Fibroblast of skin of right quadriceps (primary cell): ENCODE measurements around the gene BMF.
"Not testable (repeated sequence)": the region's sequence is repeated elsewhere in the genome, so short reads cannot be mapped to it uniquely, and the experiment has no call there.

Experiments used
- DNase-seq: peaks from one replicate; pipeline ENCODE4 v3.0.0-alpha.2; 2013

The BMF gene

GRCh38 chr15:40087991-40088928, 20.4 kb downstream of the BMF start:
- DNase-seq, result no peak

GRCh38 chr15:40087068-40087810, 21.4 kb downstream of the BMF start:
- peak; percentile 48 for DNase-seq

DNA sequence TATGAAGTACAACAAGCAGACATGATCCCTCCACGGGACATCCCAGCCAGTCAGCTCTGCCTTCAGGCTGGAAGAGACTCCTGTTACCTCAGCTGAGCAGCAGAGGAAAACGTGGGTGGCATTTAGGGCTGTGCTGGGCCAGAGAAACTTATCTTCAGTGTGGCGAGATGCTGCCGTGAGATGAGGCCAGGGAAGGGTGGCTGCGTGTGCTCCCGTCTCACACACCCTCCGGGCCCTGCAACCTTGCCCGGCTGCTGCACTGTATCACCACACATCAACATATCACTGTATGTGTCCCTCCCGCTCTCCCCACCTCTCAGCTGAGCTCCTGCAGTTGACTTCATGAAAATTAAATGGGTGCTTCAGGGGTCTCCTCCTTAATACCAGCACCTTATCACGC, 23.4 kb downstream of the BMF start:
- DNase-seq, result no peak

DNA sequence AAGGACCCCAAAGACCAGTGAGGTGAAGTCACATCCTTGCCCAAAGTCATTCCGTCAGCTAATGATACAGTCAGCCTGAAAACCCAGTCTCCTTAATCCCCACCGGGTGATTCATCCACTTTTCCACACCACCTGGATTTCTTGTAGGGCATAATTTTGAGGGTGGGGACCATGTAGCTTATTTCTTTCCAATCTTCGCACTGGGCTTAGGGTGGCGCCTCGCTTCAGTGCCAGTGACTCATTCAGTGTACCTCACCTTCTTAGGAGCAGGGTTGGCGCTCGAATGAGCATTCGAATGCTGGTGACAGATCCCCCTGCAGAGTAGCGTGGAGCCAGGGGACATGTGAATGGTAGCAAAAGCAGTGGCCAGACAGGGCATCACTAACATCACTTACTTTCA, 24.0 kb downstream of the BMF start:
- DNase-seq, result no peak

- DNase-seq, result no peak
These were observed 26.3 kb downstream of the BMF start for GRCh38 chr15:40082195-40082883.

- DNase-seq, result peak; percentile 66
These were observed 26.9 kb downstream of the BMF start for GRCh38 chr15:40081691-40082194.

GRCh38 chr15:40080847-40081246, 27.8 kb downstream of the BMF start:
- DNase-seq, result no peak

- DNase-seq, result no peak
These were observed 28.6 kb downstream of the BMF start for GRCh38 chr15:40080104-40080503.

GRCh38 chr15:40079456-40079855, 29.2 kb downstream of the BMF start:
- no peak for DNase-seq

DNA sequence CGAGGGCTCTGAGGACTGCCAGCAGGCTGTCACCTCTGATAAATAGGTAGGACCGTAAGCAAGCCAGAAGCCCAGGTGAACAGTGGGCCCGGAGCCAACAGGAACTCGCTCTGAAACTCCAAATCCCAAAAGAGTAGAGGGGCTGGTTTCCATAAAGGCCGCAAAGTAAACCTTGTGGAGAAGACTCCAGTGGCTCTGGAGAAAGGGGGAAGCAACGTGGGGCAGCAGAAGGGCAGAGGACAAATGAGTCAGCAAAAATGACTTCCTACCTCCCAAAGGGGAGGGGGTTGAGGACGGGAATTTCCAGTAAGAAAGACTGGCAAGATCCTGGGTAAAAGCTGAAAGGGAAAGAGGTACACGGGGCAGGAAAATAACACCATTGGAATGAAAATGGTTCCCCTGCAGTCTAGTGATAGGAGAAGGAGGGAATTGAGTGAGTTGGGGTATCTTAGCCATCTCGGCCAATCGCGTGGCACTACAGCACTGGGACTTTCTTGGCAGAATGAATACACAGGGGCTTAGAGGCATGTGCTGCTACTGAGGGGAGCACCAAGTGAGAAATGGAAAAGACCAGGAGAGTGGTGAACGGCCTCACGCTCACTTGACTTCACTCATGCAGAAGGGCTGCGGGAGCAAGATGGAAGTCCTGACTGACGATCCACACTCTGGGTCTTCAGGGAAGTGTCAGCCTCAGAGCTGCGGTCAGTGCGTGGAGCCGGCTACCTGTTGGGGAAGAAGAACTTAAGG, 33.2 kb downstream of the BMF start:
- DNase-seq, result no peak

GRCh38 chr15:40074656-40075055, 34.0 kb downstream of the BMF start:
- not testable (repeated sequence) for DNase-seq

- not testable (repeated sequence) for DNase-seq
These were observed 34.8 kb downstream of the BMF start for GRCh38 chr15:40073716-40074490.

- DNase-seq, result no peak
These were observed 36.3 kb downstream of the BMF start for GRCh38 chr15:40072216-40072990.

DNA sequence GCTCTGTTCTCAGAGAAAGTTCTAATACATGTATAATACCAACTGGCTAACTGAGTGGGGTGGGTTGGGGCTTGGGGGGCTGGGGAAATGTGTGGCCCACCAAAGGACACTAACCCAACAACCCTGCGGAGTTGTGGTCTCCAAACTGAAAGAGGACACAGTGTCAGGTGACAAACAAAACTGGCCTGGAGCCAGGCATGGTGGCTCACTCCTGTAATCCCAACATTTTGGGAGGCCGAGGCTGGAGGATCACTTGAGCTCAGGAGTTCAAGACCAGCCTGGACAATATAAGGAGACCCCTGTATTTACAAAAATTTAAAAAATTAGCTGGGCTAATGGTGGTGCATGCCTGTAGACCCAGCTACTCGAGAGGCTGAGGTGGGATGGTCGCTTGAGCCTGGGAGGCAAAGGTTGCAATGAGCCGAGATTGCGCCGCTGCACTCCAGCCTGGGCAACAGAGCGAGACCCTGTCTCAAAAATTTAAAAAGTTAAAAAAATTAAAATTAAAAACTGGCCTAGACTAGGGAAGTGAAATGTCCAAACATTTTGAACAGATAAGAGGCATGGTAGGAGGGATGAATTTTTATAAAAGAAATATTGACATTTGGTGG, 38.0 kb downstream of the BMF start:
- no peak for DNase-seq

- no peak for DNase-seq
These were observed 38.5 kb downstream of the BMF start for GRCh38 chr15:40070166-40070557.

DNA sequence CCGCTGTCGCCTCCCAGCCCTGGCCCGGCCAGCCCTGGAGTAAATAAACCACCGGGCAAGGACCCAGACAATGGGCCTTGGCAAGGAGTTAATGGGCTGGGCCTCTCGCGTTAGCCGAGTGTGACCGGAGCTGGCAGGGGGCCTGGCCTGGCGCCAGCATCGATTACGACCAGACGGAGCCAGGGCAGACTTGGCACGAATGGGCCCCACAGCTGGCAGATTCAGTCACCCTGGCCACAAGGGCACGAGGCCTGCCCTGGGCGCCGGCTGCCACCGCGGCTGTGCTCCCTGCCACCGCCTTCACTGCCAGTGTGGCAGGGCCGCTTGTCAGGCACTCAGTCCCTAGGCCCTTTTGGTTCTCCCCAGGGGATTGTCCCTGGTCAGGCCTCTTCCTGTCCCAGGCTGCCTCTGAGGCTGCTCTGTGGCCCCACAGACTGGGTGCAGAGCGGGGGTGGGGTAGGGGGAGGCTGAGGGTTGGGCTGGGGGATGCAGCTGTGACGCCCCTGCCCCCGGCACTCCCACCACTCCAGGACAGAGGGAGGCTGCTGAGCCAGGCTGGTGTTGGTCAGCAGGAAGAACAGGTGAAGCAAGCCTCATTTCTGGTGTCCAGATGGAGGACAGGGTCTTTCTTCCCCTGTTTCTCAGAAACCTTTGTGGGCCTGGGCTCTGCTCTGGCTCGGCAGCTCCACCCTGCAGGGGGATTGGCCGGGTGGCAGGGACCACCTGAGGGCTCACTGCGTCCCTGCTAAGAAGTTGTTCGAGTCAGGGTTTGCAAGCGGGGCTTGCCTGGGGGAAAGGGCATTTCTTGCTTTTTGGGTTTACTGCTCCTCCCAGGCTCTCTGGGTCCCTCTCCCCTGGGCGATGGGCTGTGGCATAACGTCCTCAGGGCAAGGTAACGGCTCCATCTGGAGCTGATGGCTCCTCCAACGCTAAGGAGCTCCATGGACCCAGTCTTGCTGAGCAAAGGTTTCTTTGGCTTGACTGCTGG, 39.2 kb downstream of the BMF start:
- DNase-seq, result peak; percentile 33

DNA sequence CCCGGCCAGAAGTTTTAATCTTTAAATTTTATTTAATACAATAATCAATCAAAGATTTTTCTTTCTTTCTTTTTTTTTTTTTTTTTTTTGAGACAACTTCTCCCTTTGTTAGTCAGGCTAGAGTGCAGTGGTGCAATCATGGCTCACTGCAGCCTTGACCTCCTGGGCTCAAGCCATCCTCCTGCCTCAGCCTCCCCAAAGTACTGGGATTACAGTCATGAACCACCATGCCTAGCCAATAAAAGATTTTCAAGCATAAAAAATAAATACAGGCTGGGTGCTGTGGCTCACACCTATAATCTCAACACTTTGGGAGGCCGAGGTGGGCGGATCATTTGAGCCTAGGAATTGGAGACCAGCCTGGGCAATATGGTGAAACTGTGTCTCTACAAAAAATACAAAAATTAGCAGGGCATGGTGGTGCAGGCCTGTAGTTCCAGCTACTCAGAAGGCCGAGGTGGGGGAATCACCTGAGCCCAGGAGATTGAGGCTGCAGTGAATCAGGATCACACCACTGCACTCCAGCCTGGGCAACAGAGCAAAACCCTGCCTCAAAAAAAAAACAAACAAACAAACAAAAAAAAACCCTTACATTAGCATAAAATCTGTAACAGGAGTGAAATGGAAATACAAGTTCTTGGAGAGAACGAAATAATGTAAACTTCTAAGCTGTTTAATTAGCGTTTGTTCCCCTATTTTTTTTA, 40.6 kb downstream of the BMF start:
- no peak for DNase-seq

DNA sequence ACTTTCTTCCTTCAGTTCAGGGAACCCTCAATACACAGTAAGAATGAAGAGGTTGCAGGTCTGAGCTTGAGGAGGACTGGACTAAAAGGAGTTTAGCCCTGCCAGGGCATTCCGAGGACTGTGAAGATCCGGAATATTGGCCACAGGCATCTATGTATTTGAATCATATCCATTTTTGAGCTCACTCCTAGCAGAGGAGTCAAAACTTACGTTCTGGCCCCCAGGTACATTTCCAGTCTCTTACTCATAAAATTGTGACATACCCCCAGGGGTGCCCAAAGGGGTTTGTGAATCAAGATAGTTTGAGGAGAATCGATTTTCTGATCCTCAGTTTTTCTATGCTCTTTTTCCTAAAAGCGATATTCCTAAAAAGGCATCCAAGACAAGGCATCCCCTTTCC, 42.1 kb downstream of the BMF start:
- DNase-seq, result no peak
